Measurements from ENCODE around the gene DENND6B. TPM values are rescaled to one million over a fixed set of nuclear protein-coding genes. Genes with fewer than 3 reads are reported as not detected.

The DENND6B gene
- total and polyA plus RNA-seq, 2 experiments from 2014 or later, result 0.71 to 1.3 TPM

DNA sequence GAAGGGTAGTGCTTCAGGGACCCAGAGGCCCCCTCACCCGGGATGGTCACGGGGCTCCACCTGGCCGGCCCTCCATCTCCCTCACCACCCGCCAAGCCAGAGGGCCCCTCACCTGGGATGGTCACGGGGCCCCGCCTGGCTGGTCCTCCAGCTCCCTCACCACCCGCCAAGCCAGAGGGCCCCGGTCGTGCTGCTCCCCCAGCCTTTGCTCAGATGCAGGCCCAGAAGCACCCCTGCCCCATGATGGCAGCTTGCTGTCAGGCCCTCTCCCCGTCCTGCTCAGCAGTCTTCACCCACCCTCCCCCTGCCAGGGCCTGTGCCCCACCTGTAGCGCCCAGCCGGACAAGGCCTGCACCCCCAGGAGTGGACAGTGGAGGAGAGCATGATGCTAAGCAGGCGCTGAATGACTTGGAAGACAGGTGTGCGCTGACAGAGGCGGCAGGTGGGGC lies 7.3 kb downstream of the DENND6B start:
- Histone ChIP-seq H3K4me2 (no peak overlapping the region), H3F3A (replicated peaks; ENCODE audit: low read depth) (no peaks in the 10 kb centered on the region), H3K9me2 (ENCODE audit: insufficient read depth) (no peaks in the 10 kb centered on the region), H3K27ac (ENCODE audit: low read depth) (no peak overlapping the region), H3K36me3 (ENCODE audit: insufficient read depth) (no peaks in the 10 kb centered on the region), H2AFZ (no peak overlapping the region), H4K20me1 (replicated peaks; ENCODE audit: insufficient read depth) (no peaks in the 10 kb centered on the region), H3K27me3 (ENCODE audit: insufficient read depth) (no peaks in the 10 kb centered on the region), H3K4me1 (ENCODE audit: insufficient read depth) (no peaks in the 10 kb centered on the region), H3K79me2 (replicated peaks; ENCODE audit: insufficient read depth) (no peaks in the 10 kb centered on the region), H3K4me3 (no peak overlapping the region)
- TF ChIP-seq NANOG (IDR thresholded peaks at IDR 0.05; ENCODE audit: borderline replicate concordance) (no peak), ZNF331 (CRISPR knock-in tag; IDR thresholded peaks at IDR 0.05; ENCODE audit: low read depth) (no peak), STAT1 (IDR thresholded peaks at IDR 0.05; ENCODE audit: unreplicated experiment) (no peak), JUNB (IDR thresholded peaks at IDR 0.05; ENCODE audit: unreplicated experiment) (no peak), CREB1 (CRISPR knock-in tag; IDR thresholded peaks at IDR 0.05; ENCODE audit: low read depth) (no peak), EZH2 (IDR thresholded peaks at IDR 0.05; ENCODE audit: low read depth, unreplicated experiment) (no peak), ZNF114 (CRISPR knock-in tag; IDR thresholded peaks at IDR 0.05) (no peak), REST (IDR thresholded peaks at IDR 0.05; ENCODE audit: unreplicated experiment) (no peak), EZH2phosphoT487 (IDR thresholded peaks at IDR 0.05; ENCODE audit: unreplicated experiment) (no peak), CTCF (conservative IDR thresholded peaks at IDR 0.05; ENCODE audit: low read depth in 2 of 2) (no peak), POLR2AphosphoS5 (IDR thresholded peaks at IDR 0.05; ENCODE audit: low read depth) (no peak)
- TF ChIP-seq, protein P1, sequence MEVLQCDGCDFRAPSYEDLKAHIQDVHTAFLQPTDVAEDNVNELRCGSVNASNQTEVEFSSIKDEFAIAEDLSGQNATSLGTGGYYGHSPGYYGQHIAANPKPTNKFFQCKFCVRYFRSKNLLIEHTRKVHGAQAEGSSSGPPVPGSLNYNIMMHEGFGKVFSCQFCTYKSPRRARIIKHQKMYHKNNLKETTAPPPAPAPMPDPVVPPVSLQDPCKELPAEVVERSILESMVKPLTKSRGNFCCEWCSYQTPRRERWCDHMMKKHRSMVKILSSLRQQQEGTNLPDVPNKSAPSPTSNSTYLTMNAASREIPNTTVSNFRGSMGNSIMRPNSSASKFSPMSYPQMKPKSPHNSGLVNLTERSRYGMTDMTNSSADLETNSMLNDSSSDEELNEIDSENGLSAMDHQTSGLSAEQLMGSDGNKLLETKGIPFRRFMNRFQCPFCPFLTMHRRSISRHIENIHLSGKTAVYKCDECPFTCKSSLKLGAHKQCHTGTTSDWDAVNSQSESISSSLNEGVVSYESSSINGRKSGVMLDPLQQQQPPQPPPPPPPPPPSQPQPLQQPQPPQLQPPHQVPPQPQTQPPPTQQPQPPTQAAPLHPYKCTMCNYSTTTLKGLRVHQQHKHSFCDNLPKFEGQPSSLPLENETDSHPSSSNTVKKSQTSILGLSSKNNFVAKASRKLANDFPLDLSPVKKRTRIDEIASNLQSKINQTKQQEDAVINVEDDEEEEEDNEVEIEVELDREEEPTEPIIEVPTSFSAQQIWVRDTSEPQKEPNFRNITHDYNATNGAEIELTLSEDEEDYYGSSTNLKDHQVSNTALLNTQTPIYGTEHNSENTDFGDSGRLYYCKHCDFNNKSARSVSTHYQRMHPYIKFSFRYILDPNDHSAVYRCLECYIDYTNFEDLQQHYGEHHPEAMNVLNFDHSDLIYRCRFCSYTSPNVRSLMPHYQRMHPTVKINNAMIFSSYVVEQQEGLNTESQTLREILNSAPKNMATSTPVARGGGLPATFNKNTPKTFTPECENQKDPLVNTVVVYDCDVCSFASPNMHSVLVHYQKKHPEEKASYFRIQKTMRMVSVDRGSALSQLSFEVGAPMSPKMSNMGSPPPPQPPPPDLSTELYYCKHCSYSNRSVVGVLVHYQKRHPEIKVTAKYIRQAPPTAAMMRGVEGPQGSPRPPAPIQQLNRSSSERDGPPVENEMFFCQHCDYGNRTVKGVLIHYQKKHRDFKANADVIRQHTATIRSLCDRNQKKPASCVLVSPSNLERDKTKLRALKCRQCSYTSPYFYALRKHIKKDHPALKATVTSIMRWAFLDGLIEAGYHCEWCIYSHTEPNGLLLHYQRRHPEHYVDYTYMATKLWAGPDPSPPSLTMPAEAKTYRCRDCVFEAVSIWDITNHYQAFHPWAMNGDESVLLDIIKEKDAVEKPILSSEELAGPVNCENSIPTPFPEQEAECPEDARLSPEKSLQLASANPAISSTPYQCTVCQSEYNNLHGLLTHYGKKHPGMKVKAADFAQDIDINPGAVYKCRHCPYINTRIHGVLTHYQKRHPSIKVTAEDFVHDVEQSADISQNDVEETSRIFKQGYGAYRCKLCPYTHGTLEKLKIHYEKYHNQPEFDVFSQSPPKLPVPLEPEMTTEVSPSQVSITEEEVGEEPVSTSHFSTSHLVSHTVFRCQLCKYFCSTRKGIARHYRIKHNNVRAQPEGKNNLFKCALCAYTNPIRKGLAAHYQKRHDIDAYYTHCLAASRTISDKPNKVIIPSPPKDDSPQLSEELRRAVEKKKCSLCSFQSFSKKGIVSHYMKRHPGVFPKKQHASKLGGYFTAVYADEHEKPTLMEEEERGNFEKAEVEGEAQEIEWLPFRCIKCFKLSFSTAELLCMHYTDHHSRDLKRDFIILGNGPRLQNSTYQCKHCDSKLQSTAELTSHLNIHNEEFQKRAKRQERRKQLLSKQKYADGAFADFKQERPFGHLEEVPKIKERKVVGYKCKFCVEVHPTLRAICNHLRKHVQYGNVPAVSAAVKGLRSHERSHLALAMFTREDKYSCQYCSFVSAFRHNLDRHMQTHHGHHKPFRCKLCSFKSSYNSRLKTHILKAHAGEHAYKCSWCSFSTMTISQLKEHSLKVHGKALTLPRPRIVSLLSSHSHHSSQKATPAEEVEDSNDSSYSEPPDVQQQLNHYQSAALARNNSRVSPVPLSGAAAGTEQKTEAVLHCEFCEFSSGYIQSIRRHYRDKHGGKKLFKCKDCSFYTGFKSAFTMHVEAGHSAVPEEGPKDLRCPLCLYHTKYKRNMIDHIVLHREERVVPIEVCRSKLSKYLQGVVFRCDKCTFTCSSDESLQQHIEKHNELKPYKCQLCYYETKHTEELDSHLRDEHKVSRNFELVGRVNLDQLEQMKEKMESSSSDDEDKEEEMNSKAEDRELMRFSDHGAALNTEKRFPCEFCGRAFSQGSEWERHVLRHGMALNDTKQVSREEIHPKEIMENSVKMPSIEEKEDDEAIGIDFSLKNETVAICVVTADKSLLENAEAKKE (CRISPR knock-in tag; IDR thresholded peaks at IDR 0.05), result no peak
- TF ChIP-seq, protein P2, sequence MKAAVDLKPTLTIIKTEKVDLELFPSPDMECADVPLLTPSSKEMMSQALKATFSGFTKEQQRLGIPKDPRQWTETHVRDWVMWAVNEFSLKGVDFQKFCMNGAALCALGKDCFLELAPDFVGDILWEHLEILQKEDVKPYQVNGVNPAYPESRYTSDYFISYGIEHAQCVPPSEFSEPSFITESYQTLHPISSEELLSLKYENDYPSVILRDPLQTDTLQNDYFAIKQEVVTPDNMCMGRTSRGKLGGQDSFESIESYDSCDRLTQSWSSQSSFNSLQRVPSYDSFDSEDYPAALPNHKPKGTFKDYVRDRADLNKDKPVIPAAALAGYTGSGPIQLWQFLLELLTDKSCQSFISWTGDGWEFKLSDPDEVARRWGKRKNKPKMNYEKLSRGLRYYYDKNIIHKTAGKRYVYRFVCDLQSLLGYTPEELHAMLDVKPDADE (IDR thresholded peaks at IDR 0.05), result no peak
- H3K4me1 Mint-ChIP-seq, result peaks cover 2% of the 10 kb centered on the region; the same call in 2 of the 3 replicates
- no peak overlapping the region for H3K4me3 Mint-ChIP-seq
- no peak overlapping the region for H3K27ac Mint-ChIP-seq
- no peaks in the 10 kb centered on the region for H3K9me3 Mint-ChIP-seq
- peaks cover 9% of the 10 kb centered on the region for H3K27me3 Mint-ChIP-seq (ENCODE audit: insufficient read depth, low read depth, poor library complexity)
- no peak for ATAC-seq
- DNase-seq (ENCODE audit: low spot score), result no peak
- no peaks in the 10 kb centered on the region; the same call in 2 of the 3 replicates for H3K36me3 Mint-ChIP-seq (ENCODE audit: low read depth)

Data from GM23338 (cell line).